Prostate gland (tissue), 2 donors: ENCODE measurements around the gene FOXO4.

Experiments used
- POLR2A ChIP-seq: fragments of 450-650 bp; IDR thresholded peaks from one replicate; pipeline ENCODE4 v1.6.1; 2016; ENCODE audit warnings: antibody characterized with exemption, mild to moderate bottlenecking
- TF ChIP-seq, protein P1 (sequence below), 4 experiments: fragments of 200-600 bp in 2 of 4; fragments of 450-650 bp in 2 of 4; sonication (generic) in 2 of 4; IDR thresholded peaks; 1 replicate in 3 of 4; 2 replicates in 1 of 4; pipeline ENCODE4 v1.5.1; 2016 to 2019; ENCODE audit warnings: antibody characterized with exemption in 4 of 4, mild to moderate bottlenecking in 2 of 4, moderate library complexity in 2 of 4

DNA sequence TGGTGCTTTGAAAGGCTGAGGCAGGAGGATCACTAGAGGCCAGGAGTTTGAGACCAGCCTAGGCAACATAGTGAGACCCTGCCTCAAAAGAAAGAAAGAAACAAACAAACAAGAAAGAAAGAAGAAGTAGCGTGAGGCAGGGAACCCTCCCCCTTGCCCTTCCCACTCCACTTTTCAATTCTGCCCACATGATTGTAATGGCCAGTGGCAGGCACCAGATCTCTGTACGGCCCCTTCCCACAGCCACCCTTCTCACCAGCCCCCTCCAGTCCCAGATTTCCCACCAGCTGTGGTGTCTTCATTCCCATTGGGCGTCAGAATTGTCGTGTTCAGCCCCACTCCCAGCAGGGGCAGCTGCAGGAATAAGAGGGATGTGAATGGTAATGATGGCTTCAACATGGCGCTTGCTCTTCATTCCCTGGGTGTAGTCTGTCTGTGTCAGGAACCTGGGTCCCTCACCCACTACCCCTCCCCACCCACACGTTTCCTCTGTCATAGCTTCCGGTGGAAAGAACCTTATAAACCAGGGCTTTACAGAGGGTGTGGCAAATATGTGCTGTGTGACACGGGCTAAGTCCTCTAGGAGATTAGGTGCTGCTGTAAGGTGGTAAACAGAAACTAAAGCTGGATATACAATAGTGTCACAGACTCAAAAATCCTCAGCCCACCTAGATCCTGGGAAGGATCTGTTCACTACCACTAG lies 15.6 kb downstream of the FOXO4 start, which contains the start of gene IL2RG:
- TF ChIP-seq, protein P1, sequence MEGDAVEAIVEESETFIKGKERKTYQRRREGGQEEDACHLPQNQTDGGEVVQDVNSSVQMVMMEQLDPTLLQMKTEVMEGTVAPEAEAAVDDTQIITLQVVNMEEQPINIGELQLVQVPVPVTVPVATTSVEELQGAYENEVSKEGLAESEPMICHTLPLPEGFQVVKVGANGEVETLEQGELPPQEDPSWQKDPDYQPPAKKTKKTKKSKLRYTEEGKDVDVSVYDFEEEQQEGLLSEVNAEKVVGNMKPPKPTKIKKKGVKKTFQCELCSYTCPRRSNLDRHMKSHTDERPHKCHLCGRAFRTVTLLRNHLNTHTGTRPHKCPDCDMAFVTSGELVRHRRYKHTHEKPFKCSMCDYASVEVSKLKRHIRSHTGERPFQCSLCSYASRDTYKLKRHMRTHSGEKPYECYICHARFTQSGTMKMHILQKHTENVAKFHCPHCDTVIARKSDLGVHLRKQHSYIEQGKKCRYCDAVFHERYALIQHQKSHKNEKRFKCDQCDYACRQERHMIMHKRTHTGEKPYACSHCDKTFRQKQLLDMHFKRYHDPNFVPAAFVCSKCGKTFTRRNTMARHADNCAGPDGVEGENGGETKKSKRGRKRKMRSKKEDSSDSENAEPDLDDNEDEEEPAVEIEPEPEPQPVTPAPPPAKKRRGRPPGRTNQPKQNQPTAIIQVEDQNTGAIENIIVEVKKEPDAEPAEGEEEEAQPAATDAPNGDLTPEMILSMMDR (IDR thresholded peaks at IDR 0.05): no peak
- TF ChIP-seq POLR2A: peak; percentile 9
